Measurements from ENCODE around the gene KIF22.

DNA sequence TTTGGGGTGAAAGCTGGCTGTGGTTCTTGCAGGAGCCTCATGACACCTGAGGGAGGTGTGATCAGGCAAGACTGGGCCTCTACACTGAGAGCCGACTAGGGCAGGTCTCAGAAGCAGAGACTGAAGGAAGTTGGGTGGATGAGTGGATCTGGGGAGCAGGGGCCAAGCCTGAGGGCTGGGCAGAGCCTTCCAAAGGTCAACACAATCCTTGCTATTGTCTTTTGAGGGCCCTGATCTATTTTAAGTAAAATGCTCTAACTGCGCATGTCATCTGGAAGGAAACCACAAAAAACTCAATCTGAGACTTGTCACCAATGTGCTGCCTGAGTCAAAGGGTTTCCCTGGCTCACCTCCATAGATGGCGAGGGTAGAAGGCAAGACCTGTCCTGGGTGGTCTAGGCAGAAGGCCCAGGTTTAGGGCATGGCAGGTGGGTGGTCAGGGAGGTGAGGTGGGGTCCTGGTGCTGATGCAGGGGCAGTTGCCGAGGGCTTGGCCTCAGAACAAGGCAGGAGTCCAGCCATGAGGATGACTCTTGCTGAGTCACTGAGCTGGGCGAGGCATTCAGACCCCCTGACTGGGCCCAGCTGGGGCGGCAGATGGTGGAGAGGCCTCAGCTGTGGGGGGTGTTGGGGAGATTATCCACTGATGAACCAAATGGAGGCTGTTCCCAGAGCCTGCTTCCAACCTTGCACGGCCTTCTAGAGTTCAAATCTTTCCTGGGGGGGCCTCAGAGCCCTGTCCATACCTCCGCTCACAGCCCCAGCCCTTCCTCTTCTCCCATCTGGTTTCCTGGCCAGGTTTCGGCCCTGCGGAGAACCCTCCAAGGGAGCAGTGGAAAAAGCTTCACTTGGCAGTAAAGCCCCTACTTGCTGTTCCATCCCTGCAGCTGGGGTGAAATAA lies 34.8 kb downstream of the KIF22 start:
- TF ChIP-seq, protein P1, sequence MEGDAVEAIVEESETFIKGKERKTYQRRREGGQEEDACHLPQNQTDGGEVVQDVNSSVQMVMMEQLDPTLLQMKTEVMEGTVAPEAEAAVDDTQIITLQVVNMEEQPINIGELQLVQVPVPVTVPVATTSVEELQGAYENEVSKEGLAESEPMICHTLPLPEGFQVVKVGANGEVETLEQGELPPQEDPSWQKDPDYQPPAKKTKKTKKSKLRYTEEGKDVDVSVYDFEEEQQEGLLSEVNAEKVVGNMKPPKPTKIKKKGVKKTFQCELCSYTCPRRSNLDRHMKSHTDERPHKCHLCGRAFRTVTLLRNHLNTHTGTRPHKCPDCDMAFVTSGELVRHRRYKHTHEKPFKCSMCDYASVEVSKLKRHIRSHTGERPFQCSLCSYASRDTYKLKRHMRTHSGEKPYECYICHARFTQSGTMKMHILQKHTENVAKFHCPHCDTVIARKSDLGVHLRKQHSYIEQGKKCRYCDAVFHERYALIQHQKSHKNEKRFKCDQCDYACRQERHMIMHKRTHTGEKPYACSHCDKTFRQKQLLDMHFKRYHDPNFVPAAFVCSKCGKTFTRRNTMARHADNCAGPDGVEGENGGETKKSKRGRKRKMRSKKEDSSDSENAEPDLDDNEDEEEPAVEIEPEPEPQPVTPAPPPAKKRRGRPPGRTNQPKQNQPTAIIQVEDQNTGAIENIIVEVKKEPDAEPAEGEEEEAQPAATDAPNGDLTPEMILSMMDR (conservative IDR thresholded peaks at IDR 0.05 in 1 of 2, IDR thresholded peaks at IDR 0.05 in 1 of 2; ENCODE audit: extremely low read depth in 1 of 2, insufficient read depth in 1 of 2, low read depth in 1 of 2, low read length in 2 of 2) = no peak
- no peak for TF ChIP-seq EZH2 (IDR thresholded peaks at IDR 0.05; ENCODE audit: borderline replicate concordance, low read length)

Measured in mammary epithelial cell (primary cell).